ENCODE measurements around the gene CCDC192.
"Not testable (repeated sequence)": the region's sequence is repeated elsewhere in the genome, so short reads cannot be mapped to it uniquely, and the experiment has no call there.

CCDC192 gene

DNA sequence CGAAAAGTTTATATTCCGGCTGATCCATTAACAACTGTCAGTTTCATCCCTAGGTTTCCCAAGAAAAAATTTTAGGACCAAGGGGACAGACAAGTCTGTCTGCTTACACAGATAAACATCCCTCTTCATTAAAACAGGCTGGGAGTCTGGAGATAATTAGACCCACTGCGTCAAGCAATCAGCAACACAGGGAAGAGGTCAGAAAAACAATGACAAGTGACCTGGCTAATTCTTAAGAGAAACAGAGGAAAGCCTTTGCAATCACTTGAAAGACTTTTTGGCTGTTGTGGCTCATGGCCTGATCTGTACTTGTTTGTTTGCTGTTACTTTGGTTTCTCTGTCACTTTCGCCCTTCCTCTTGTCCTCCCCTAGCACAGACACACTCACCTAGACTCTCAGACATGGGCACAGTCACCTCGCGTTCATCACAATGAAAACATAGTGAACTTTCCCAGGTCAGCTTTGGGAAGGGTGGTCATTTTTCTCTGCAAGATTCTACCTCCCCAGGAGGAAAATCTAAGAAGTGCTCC, 2.9 kb upstream of the CCDC192 start:
- no peak for DNase-seq

DNA sequence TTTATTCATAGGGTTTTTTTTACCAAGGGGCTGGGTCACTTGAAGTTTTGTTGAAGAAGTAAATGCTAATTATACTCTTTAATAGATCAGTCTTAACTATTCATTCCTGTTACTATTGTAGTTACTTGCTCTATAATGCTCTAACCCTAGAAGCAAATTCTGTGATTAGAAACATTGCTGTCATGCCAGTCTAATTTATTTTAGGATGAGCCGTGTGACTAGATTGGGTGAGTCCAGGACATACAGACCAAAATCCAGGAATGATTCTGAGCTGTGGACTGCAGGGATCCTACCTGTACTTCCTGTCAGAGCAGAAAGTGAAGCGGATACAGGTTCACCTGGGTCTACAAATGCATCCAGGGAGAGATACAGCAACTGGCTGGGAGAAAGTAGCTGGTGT, 757 bp upstream of the CCDC192 start:
- no peak for DNase-seq

DNA sequence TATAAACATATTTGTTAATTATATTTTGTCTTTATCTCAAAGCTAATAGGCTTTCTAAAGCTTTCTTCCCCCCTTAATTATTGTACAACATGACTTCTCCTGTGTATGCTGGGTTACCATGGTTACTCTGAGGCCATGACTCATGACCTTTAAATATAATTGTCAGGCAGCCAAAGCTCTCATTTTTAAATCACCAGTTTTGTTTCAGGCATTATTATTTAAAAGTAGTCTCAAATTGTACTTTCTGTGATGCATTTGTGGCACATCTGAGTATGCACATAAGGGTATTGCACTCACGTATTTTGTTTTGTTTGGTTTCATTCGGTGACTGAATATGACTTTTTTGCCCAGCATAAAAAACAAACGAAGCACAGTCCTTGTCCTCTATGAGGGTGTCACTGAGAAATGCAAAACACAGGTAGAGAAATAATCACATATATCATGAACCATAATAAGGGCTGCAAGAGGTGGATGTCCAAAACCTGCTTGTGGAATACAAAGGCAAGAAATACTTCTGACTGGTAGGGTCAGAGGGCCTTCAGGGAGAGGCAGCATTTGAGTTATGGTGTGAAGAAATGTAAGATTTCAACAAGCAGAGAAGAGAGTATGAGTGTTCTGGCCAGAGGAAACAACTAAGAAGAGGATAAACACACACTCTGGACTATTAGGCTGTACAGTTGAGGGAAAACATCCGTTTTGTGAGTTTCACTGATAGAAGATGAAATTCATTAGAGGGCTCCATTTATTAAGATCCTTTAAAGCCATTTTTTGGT, 2.1 kb downstream of the CCDC192 start:
- DNase-seq = no peak

DNA sequence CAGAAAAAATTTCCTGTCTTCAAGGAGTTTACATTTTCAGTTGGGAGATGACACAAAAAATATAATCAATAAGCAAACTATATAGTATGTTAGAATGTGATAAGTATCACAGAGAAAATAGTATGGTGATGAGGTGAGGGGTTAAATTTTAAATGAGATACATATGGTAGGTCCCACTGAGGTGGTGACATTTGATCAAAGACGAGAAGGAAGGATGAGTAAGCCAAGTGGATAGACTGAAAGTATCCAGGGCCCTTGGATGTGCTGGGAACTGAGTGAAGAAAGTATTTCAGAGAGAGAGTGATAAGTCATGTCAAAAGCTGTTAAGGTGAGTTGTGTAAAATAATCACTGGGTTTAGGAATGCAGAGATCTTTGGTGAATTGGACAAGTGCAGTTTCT, 3.5 kb downstream of the CCDC192 start:
- no peak for DNase-seq

DNA sequence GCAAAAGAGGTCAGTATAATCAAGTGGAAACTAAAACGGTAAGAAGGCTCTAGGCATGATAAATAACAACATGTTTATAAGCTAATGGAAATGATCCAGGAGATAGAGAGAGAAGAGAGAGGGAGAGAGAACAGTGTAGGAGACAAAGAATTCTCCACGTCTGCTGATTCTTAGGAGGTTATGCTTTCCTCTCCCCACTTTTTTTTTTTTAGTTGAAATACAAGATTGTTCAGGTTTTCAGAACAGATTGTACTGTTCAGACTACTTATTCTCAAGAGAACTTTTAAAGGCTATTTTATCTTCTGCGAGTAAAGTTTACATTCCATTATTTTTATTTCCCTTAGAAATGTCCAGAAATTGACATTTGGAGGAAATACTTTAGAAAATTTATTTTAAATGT, 4.0 kb downstream of the CCDC192 start:
- no peak for DNase-seq

DNA sequence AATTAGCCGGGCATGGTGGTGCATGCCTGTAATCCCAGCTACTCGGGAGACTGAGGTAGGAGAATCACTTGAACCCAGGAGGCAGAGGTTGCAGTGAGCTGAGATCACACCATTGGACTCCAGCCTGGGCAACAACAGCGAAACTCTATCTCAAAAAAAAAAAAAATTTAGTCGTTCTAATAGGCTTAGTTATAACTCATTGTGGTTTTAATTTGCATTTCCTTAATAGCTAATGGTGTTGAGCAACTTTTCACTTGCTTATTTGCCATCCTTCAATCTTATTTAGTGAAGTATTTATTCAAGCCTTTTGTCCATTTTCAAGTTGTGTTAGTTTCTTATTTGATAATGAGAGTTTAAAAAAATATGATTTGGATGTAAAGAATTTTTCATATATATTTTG, 9.9 kb downstream of the CCDC192 start:
- not testable (repeated sequence) for DNase-seq

DNA sequence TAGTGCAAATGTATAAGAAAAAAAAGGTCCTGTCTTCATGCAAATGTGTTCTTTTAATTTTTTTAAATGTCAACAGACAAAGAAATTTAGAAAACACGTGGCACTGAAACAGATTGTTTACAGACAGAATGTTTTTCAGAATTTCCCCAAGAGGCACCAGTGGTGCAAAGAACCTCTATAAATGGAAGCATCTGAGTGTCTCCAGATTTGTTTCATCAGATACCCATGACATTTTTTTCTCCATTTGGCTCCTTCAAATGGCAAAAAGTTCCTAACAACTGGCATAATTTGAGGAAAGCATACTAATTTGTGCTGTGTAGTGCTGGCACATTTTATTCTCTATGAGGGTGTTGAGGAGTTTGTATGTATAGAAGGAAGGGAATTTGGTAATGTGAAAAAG, 15.0 kb downstream of the CCDC192 start:
- no peak for DNase-seq

DNA sequence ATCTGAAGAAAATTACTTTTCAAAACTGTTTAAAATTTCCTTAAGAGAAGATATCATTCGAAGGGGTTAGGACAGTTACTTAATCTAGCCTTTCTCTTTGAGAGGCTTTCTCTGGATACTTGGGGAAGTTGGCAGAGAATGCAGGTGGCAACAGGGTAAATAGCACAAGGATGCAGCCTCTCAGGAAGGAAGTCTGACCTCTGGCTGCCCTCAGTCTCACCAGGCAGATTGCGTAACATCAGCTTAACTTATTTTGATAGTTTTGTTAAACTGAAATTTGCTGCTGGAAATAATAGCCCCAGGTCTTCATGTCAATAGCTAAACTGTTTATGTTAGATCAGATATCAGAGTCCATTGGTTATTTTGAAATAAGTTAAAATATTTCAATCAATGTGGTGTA, 20.4 kb downstream of the CCDC192 start:
- DNase-seq = peak; percentile 36

DNA sequence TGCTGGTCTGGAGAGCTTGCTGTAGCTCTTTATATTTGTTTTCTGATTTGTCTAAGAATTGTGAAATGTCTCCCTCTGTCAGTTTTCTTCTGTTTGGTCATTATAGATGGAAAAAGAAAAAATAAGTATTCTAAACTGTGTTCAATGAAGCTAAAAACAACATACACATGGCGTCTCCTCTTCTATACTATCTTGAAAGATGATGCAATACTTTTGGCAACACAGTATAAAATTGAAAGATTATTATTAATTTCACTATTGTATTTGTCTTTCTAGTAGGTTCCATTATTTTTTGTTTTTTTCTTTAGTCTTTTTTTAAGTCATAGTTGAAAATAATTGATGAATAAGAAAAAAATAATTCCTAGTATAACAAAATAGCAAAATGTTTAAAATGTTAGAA, 22.5 kb downstream of the CCDC192 start:
- DNase-seq = no peak

DNA sequence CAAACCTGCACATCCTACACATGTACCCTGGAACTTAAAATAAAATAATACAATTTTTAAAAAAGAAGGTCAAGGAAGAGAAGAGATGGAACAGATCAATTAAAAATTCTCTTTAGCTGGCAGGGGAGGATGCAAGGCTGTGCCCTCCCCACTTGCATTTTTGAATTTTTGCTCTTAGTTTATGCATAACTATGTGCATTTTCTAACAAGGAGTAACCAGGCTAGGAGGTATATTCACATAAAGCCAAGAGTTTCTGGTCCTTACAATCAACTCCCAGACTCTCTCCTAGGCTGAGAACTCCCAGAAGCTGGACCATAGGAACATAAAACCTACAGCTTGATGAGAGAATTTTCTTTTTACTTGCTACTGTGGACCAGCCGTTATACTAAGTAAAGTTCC, 29.8 kb downstream of the CCDC192 start:
- DNase-seq = no peak

DNA sequence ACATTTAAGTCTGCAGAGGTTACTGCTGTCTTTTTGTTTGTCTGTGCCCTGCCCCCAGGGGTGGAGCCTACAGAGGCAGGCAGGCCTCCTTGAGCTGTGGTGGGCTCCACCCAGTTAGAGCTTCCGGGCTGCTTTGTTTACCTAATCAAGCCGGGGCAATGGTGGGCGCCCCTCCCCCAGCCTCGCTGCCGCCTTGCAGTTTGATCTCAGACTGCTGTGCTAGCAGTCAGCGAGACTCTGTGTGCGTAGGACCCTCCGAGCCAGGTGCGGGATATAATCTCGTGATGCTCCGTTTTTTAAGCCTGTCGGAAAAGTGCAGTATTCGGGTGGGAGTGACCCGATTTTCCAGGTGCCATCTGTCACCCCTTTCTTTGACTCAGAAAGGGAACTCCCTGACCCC, 36.2 kb downstream of the CCDC192 start:
- not testable (repeated sequence) for DNase-seq

DNA sequence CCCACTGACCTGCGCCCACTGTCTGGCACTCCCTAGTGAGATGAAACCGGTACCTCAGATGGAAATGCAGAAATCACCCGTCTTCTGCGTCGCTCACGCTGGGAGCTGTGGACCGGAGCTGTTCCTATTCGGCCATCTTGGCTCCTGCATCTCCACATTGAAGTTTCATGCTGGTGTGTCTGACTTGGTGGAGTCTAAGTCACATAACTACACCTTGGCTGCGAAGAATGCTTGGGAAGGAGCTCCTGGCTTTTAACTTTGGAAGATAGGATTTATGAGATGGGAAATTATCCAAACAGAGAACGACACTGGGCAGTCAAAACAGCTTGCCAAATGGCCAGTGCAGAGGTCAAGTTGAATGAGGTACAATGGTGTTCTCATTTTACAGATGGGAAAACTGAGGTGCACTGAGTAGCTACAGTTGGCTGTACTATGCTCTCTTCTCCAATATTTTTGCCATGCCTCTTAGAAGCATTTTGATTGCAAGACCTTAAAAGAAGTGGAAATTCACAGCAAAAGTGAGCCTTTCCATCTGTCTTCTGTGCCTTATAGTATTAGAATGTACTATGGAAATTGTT, 36.7 kb downstream of the CCDC192 start:
- DNase-seq = no peak

DNA sequence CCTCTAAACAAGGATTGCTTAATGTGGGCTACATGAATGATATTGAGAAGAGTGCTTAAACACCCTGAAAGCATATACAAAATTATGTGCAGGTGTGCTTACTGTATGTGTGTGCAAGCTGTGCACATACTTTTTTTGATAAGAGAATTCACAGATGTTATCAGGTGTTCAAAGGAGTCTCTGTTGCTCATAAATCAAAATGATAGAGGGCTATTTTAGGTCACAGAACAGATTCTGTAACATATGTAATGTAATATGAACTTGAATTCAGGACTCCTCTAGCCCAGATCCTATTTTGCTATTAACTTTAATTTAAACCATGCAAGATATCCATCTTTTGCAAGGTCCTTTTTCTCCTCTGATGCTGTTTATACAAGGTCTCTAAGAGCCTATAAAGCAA, 38.2 kb downstream of the CCDC192 start:
- DNase-seq = no peak

DNA sequence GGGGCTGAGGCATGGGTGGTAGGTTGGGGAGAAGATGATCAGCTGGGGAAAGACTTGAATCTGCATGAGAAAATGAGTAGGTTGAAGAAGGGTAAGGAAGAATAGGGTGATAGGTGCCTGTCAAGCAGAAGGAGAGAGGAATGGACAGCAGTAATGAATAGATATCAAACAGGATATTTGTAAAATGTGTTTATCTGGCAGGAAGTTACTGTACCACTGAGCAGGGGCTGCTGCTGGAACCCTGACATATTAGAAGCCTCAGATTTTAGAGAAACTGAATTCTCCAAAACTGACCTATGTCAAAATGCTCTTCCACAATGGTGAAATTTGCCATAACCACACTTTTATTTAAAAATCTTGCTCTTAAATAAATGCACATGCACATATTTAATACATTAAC, 41.0 kb downstream of the CCDC192 start:
- DNase-seq = no peak

DNA sequence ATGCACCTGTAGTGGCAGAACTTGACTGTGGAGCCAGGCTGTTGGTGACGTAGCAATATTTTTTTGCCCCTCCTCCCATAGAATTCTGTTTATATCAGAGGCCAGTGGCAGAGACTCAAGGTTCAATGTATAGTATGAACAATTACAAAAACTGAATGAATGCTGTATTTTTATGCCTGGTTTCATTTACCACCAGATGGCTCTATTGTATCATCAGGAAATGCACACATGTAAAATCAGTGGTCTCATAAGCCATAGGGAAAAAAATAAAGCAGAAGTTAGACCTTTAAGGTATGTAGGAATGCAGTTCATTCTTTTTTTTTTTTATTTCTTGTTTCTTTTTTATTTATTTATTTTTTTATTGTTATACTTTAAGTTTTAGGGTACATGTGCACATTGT, 43.6 kb downstream of the CCDC192 start:
- DNase-seq = no peak

DNA sequence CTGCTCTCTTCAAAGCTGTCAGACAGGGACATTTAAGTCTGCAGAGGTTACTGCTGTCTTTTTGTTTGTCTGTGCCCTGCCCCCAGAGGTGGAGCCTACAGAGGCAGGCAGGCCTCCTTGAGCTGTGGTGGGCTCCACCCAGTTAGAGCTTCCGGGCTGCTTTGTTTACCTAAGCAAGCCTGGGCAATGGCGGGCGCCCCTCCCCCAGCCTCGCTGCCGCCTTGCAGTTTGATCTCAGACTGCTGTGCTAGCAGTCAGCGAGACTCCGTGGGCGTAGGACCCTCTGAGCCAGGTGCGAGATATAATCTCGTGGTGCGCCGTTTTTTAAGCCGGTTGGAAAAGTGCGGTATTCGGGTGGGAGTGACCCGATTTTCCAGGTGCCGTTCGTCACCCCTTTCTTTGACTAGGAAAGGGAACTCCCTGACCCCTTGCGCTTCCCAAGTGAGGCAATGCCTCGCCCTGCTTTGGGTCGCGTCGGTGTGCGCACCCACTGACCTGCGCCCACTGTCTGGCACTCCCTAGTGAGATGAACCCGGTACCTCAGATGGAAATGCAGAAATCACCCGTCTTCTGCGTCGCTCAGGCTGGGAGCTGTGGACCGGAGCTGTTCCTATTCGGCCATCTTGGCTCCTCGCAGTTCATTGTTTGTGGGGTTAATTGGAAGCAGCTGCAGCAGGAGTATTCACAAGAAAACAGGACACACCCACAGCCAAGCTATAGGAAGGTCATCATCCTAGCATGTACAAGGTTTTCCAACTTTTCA, 49.5 kb downstream of the CCDC192 start:
- DNase-seq = not testable (repeated sequence)

DNA sequence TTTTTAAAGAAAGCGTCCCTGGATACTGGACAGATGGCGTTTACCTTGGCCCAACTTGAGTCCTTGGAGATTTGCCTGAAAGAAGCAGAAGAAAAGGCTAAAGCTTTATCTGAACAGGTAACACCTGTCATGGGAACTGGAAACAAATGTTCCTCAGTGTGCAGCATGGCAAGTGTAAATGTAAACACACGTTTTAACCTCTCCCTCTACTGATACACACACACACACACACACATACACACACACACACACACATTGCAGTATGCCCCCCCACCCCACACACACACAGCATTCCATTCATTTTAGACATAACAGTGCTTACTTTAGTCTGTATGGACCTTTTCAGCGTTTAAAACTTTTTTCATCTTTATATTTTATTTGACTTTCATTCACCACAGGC, 51.1 kb downstream of the CCDC192 start:
- DNase-seq = no peak

DNA sequence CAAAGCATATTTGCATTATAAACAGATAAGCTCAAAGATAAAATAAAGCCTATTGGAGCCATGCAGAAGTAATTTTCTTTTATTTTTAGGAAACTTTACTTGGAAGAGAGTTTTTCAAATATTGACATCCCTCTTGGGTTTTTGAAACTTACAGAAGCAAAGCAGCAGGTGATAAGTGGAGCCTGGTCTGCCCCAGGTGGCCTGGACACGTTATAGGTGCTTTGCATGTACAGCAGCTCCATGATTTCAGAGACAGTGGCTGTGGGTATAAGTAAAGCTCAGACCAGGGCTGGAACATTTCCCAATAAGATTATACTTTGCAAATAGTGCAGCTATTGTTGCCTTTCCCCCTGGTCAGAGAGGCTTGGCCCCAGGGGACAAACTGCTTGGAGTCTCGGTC, 51.5 kb downstream of the CCDC192 start:
- DNase-seq = no peak

DNA sequence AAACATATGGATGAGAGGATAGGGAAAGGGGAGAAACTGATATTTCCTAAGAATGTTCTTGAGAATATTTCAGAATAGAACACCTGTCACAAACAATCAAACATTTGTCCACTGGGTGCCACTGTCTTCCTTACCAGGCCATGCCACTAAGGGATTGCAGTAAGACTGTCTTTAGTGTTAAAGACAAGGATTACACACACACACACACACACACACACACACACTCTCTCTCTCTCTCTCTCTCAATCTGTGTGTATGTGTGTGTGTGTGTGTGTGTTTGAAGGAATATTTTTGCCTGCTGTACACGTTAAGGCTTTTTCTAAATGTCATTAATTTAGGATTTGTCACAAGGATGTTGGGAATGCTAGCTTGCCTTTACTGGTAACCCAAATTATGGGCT, 54.4 kb downstream of the CCDC192 start:
- peak; percentile 23 for DNase-seq

DNA sequence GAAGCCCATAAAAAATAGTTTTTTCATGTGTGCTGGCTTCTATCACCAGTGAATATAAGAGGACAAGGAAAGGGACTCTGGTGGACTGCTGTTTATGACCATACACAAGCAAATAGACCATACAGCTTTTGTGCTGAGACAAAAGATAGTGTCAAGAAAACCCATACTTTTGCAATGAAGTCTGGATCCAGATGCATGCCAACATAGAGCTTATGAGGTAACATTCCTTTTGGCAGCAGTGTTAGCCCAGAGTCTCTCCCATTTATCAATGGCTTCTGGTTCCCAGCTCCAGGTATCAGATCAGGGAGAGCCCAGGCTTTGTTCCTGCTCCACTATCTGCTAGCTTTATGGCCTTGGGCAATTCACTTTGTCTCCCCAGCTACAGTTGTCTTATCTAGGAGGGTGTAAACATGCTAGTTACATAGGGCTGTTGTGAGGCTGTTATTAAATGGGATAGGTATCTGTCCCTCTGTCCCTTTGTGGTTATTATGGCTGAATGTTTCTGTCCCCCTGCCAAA, 55.6 kb downstream of the CCDC192 start:
- no peak for DNase-seq

DNA sequence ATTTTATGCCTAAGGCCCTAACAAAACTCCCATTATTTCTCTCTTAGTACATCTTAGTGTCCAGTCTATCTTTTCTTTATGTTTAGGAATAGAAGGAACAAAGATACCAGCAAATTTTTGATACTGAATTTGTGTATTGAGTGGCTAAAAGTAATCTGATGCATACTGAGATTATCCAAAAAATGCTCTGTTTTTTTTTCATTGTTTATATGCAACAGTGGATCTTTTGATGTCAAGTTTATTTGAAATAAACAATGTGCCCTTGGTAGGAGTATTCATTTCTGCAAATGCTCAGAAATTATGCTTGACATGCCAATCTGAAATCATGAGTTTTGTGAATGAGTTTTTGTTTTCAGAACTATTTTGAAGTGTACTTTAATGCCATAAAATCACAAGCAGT, 58.7 kb downstream of the CCDC192 start:
- no peak for DNase-seq

DNA sequence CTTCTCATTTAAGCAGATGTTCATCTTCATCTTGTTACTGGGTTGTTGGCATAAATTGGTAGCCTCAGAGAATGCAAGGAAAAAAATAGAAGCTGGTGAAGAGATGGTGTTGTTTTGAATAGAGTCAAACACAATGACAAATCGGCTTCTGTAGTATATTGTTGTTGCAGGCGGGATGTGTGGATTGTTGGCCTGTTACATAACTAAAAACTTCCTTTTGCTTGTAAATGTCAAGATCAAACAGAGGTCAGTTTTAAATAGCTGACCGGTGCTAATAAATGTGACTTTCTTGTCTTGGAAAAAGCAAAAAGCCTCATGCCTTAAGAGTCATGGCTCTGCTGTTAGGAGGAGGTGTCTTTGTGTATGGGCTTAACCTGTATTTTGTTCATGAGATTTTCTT, 59.2 kb downstream of the CCDC192 start:
- no peak for DNase-seq

DNA sequence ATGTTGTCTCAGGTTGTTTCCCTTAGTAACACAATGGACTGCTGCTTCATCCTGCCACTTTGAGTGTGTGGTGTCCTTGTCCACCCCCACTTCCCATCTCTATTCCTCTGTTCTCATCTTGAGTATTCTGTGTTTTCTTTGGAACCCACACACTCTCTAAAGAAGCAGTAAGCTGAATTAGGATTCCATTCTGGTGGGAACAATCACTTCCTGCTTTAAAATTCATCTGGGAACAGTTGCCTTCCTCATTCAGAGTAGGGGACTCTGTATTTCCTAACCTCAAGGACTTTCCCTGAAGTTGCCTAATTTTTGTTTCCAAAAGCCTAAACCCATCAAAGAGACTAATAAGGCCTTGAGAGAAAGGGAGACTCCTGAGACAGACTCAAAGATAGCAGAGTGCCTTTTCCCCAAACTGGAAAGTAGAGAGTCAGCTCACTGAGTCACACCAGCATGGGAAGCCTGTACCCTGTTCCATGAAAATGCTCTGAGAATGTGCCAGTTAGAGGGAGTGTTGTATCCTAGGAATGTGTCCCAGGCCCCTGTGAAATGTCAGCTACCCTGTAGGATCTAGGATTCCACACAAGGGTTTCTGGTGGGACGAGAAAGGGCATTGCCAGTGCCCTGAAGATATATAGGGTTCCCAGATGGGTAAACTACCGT, 63.6 kb downstream of the CCDC192 start:
- no peak for DNase-seq

Data from femur (tissue), 1 donor.